ENCODE measurements around the gene CELA1. TPM values are rescaled to one million over a fixed set of nuclear protein-coding genes. Genes with fewer than 3 reads are reported as not detected.
A peak's percentile ranks its signal among the peaks of the same experiment; 100 is the strongest.

The CELA1 gene
- total RNA-seq, 2 experiments from 2014 or later, result 0.85 to 1.2 TPM

- intact Hi-C loops (cut with DNase I, micrococcal nuclease), result no loop called here
- Mint-ChIP-seq H3K27ac (peak overlapping the region; percentile 42), H3K27me3 (no peaks in the 10 kb centered on the region), H3K4me3 (no peak overlapping the region), H3K9me3 (no peaks in the 10 kb centered on the region), H3K36me3 (ENCODE audit: low read depth) (peaks cover 43% of the 10 kb centered on the region), H3K4me1 (ENCODE audit: low read depth) (peaks cover 64% of the 10 kb centered on the region)
- ATAC-seq (ENCODE audit: poor library complexity) (no peak), DNase-seq (no peak)
- no peaks in the 10 kb centered on the region for H3K27me3 ChIP-seq (ENCODE audit: control insufficient read depth in 1 of 2, insufficient read depth in 2 of 2, low read length in 2 of 2)
- H3K4me3 ChIP-seq (ENCODE audit: low read length), result no peak overlapping the region
- H3K36me3 ChIP-seq (ENCODE audit: insufficient read depth, low read length), result peaks cover 11% of the 10 kb centered on the region
- H3K9me3 ChIP-seq (ENCODE audit: control insufficient read depth in 1 of 2, insufficient read depth in 1 of 2, low read length in 2 of 2), result no peaks in the 10 kb centered on the region
- peaks cover 42% of the 10 kb centered on the region for H3K4me1 ChIP-seq (ENCODE audit: insufficient read depth, low read length)
- TF ChIP-seq CTCF (IDR thresholded peaks at IDR 0.05), result no peak
- H3K27ac ChIP-seq (ENCODE audit: low read depth in 1 of 2, low read length in 2 of 2), result no peak overlapping the region
- ChIA-PET CTCF (interaction anchor here (1.3 kb wide), 1 partner anchor 102 kb away, joined by 3 read pairs; the partner anchor contains the start of gene SMAGP), POLR2A (interaction anchor here (0.8 to 1.5 kb wide), 3 partner anchors 19 to 153 kb away, joined by 3 to 4 read pairs (median 3); no protein-coding TSS in a partner anchor)
Measured at GRCh38 chr12:51371295-51371953, 24.9 kb upstream of the CELA1 start.

GRCh38 chr12:51370667-51371066 lies 24.2 kb upstream of the CELA1 start:
- Mint-ChIP-seq H3K4me3 (no peak overlapping the region), H3K4me1 (ENCODE audit: low read depth) (peaks cover 67% of the 10 kb centered on the region), H3K27ac (peak overlapping the region; percentile 37), H3K36me3 (ENCODE audit: low read depth) (peaks cover 43% of the 10 kb centered on the region), H3K9me3 (no peaks in the 10 kb centered on the region), H3K27me3 (no peaks in the 10 kb centered on the region)
- H3K36me3 ChIP-seq (ENCODE audit: insufficient read depth, low read length), result peaks cover 11% of the 10 kb centered on the region
- POLR2A ChIA-PET, result interaction anchor here (3.1 kb wide), 1 partner anchor 22 kb away, joined by 57 read pairs; the partner anchor contains the start of gene GALNT6
- ATAC-seq (ENCODE audit: poor library complexity), result no peak
- TF ChIP-seq CTCF (IDR thresholded peaks at IDR 0.05), result no peak
- CTCF ChIA-PET, result no interaction called here
- H3K4me1 ChIP-seq (ENCODE audit: insufficient read depth, low read length), result peaks cover 46% of the 10 kb centered on the region
- no peak overlapping the region for H3K27ac ChIP-seq (ENCODE audit: low read depth in 1 of 2, low read length in 2 of 2)
- no peak for DNase-seq
- H3K27me3 ChIP-seq (ENCODE audit: control insufficient read depth in 1 of 2, insufficient read depth in 2 of 2, low read length in 2 of 2), result no peaks in the 10 kb centered on the region
- no peak overlapping the region for H3K4me3 ChIP-seq (ENCODE audit: low read length)
- intact Hi-C loops (cut with DNase I, micrococcal nuclease), result no loop called here
- no peaks in the 10 kb centered on the region for H3K9me3 ChIP-seq (ENCODE audit: control insufficient read depth in 1 of 2, insufficient read depth in 1 of 2, low read length in 2 of 2)

- Histone ChIP-seq H3K36me3 (ENCODE audit: insufficient read depth, low read length) (peaks cover 8% of the 10 kb centered on the region), H3K4me3 (ENCODE audit: low read length) (peak overlapping the region; percentile 42), H3K27ac (ENCODE audit: low read depth in 1 of 2, low read length in 2 of 2) (peak overlapping the region in 1 of 2 donors; percentile 59), H3K27me3 (ENCODE audit: control insufficient read depth in 1 of 2, insufficient read depth in 2 of 2, low read length in 2 of 2) (no peaks in the 10 kb centered on the region), H3K9me3 (ENCODE audit: control insufficient read depth in 1 of 2, insufficient read depth in 1 of 2, low read length in 2 of 2) (no peaks in the 10 kb centered on the region), H3K4me1 (ENCODE audit: insufficient read depth, low read length) (peaks cover 48% of the 10 kb centered on the region)
- no peak for TF ChIP-seq CTCF (IDR thresholded peaks at IDR 0.05)
- peaks cover 67% of the 10 kb centered on the region for H3K4me1 Mint-ChIP-seq (ENCODE audit: low read depth)
- H3K27ac Mint-ChIP-seq, result peak overlapping the region; percentile 89
- ChIA-PET CTCF (interaction anchor here (0.8 to 1.8 kb wide), 2 partner anchors 18 to 25 kb away, joined by 3 to 4 read pairs; no protein-coding TSS in a partner anchor), POLR2A (interaction anchor here (0.6 to 3.1 kb wide), 22 partner anchors 12 to 1637 kb away, joined by 3 to 57 read pairs (median 6); partner anchors contain the start of genes BIN2, DAZAP2, EIF4B and GALNT6)
- no peak for DNase-seq
- no peaks in the 10 kb centered on the region for H3K27me3 Mint-ChIP-seq
- intact Hi-C loops (cut with DNase I, micrococcal nuclease), result loop anchor here (2.0 kb wide), 4 partner anchors 21 to 55 kb away; partner anchors contain the start of genes GALNT6 (in 1 of the 2) and SLC4A8 (in 1 of the 2)
- H3K9me3 Mint-ChIP-seq, result no peaks in the 10 kb centered on the region
- no peak for ATAC-seq (ENCODE audit: poor library complexity)
- H3K4me3 Mint-ChIP-seq, result peak overlapping the region; percentile 66
- H3K36me3 Mint-ChIP-seq (ENCODE audit: low read depth), result peaks cover 35% of the 10 kb centered on the region
Measured at GRCh38 chr12:51369581-51369980, 23.1 kb upstream of the CELA1 start.
